ENCODE measurements around the gene CALCR.
"Not testable (repeated sequence)": the region's sequence is repeated elsewhere in the genome, so short reads cannot be mapped to it uniquely, and the experiment has no call there.

CALCR gene

GRCh38 chr7:93559639-93560491, 14.7 kb downstream of the CALCR start:
- DNase-seq, result no peak

- no peak for DNase-seq
Observed at GRCh38 chr7:93558705-93559614, 15.6 kb downstream of the CALCR start.

- no peak for DNase-seq
Observed at GRCh38 chr7:93551931-93552330, 22.6 kb downstream of the CALCR start.

GRCh38 chr7:93551063-93551895, 23.2 kb downstream of the CALCR start:
- no peak for DNase-seq

GRCh38 chr7:93547716-93548115, 26.8 kb downstream of the CALCR start:
- DNase-seq, result no peak

GRCh38 chr7:93544691-93545090, 29.8 kb downstream of the CALCR start:
- no peak for DNase-seq

GRCh38 chr7:93538061-93538460, 36.5 kb downstream of the CALCR start:
- DNase-seq, result no peak

- no peak for DNase-seq
Observed at GRCh38 chr7:93535616-93536015, 38.9 kb downstream of the CALCR start.

- no peak for DNase-seq
Observed at GRCh38 chr7:93530701-93531100, 43.8 kb downstream of the CALCR start.

- DNase-seq, result no peak
Observed at GRCh38 chr7:93516834-93517233, 57.7 kb downstream of the CALCR start.

GRCh38 chr7:93515144-93515543, 59.4 kb downstream of the CALCR start:
- DNase-seq, result no peak

- DNase-seq, result no peak
Observed at GRCh38 chr7:93509303-93509702, 65.2 kb downstream of the CALCR start.

GRCh38 chr7:93503088-93503487, 71.4 kb downstream of the CALCR start:
- no peak for DNase-seq

- DNase-seq, result not testable (repeated sequence)
Observed at GRCh38 chr7:93491860-93492259, 82.7 kb downstream of the CALCR start.

GRCh38 chr7:93476491-93477344, 97.8 kb downstream of the CALCR start:
- no peak for DNase-seq

GRCh38 chr7:93475811-93476210, 98.7 kb downstream of the CALCR start:
- no peak for DNase-seq

GRCh38 chr7:93471456-93471855, 103.1 kb downstream of the CALCR start:
- no peak for DNase-seq

- DNase-seq, result no peak
Observed at GRCh38 chr7:93463764-93464163, 110.8 kb downstream of the CALCR start.

GRCh38 chr7:93461350-93461749, 113.2 kb downstream of the CALCR start:
- DNase-seq, result no peak

GRCh38 chr7:93453262-93453661, 121.3 kb downstream of the CALCR start:
- no peak for DNase-seq

GRCh38 chr7:93448176-93448575, 126.3 kb downstream of the CALCR start:
- no peak for DNase-seq

GRCh38 chr7:93447509-93447908, 127.0 kb downstream of the CALCR start:
- DNase-seq, result no peak

All from NCI-H2107 (cell line).